Esophagus squamous epithelium (tissue), 5 donors: ENCODE results near the gene FAU. TPM values are rescaled to one million over a fixed set of nuclear protein-coding genes. Genes with fewer than 3 reads are reported as not detected.

ENCODE experiments used
- DNase-seq: peaks from one replicate; lab custom pipeline; 2025; lab: John Stamatoyannopoulos, UW
- H3K27ac ChIP-seq, 4 donors: fragments of 200-600 bp; sonication (generic); one replicate each; pipeline ENCODE4 v1.5.1; 2016 to 2019; ENCODE audit warnings: mild to moderate bottlenecking in 1 of 4
- H3K27me3 ChIP-seq, 4 donors: fragments of 200-600 bp; sonication (generic); 1 replicate in 3 of 4; 2 replicates in 1 of 4; pipeline versions ENCODE4 v1.5.1 to v1.6.0; 2017 to 2021; ENCODE audit warnings: antibody characterized with exemption in 1 of 4
- H3K36me3 ChIP-seq, 3 donors: fragments of 200-600 bp; sonication (generic); one replicate each; pipeline ENCODE4 v1.5.1; 2016 to 2019
- H3K4me1 ChIP-seq, 3 donors: fragments of 200-600 bp; sonication (generic); one replicate each; pipeline ENCODE4 v1.5.1; 2017 to 2019
- H3K4me3 ChIP-seq, 4 donors: fragments of 200-600 bp; sonication (generic); 1 replicate in 3 of 4; 2 replicates in 1 of 4; pipeline ENCODE4 v1.5.1; 2016 to 2019; ENCODE audit warnings: mild to moderate bottlenecking in 2 of 4, moderate library complexity in 1 of 4
- H3K9me3 ChIP-seq, 3 donors: fragments of 200-600 bp; sonication (generic); one replicate each; pipeline ENCODE4 v1.5.1; 2016 to 2019
- CTCF ChIP-seq, 6 experiments: fragments of 450-650 bp in 4 of 6; fragments of 200-600 bp in 2 of 6; sonication (generic) in 2 of 6; IDR thresholded peaks; one replicate each; pipeline ENCODE4 v1.5.1; 2016 to 2019; ENCODE audit warnings: antibody characterized with exemption in 6 of 6, mild to moderate bottlenecking in 4 of 6, moderate library complexity in 4 of 6
- POLR2A ChIP-seq, 4 donors: fragments of 450-650 bp; IDR thresholded peaks; one replicate each; pipeline ENCODE4 v1.6.1; 2017; ENCODE audit warnings: antibody characterized with exemption in 4 of 4, mild to moderate bottlenecking in 4 of 4, moderate library complexity in 3 of 4
- WGBS, 2 donors: methylation state at CpG; one replicate each; pipeline ENCODE4 v1.1.5; 2018; 5-methylcytosine and 5-hydroxymethylcytosine counted together
- intact Hi-C: fragments of 100-400 bp; cut with DNase I; formaldehyde crosslinking; loops from one replicate; pipeline ENCODE4 v1.15.0; 2022
- total RNA-seq, 4 donors: library from RNA; depleted of rRNA; stranded (reverse); fragments of >200 nt; gene quantifications; one replicate each; pipeline ENCODE4 v1.1.0, GENCODE V29; 2016
- donor health status: DM: yes; HTN: yes; CAD: no.

FAU gene
- total RNA-seq, 4 donors from 2014 or later = 436 to 777 (median 528) TPM

GRCh38 chr11:65166893-65167292 is 45.0 kb upstream of the FAU start:
- H3K27me3 ChIP-seq = peaks cover 0 to 2% (median 0%) of the 10 kb centered on the region in 4 donors
- H3K4me1 ChIP-seq = peaks cover 0 to 6% (median 4%) of the 10 kb centered on the region in 3 donors
- no peak for TF ChIP-seq POLR2A (IDR thresholded peaks at IDR 0.05)
- TF ChIP-seq CTCF (IDR thresholded peaks at IDR 0.05) = no peak
- DNase-seq = no peak
- no peaks in the 10 kb centered on the region for H3K9me3 ChIP-seq
- H3K27ac ChIP-seq = no peak overlapping the region
- WGBS, 2 donors = 88 to 92% methylated on average over 3 of the region's 3 CpGs
- intact Hi-C loops = no loop called here
- H3K36me3 ChIP-seq = no peaks in the 10 kb centered on the region
- H3K4me3 ChIP-seq = no peak overlapping the region

DNA sequence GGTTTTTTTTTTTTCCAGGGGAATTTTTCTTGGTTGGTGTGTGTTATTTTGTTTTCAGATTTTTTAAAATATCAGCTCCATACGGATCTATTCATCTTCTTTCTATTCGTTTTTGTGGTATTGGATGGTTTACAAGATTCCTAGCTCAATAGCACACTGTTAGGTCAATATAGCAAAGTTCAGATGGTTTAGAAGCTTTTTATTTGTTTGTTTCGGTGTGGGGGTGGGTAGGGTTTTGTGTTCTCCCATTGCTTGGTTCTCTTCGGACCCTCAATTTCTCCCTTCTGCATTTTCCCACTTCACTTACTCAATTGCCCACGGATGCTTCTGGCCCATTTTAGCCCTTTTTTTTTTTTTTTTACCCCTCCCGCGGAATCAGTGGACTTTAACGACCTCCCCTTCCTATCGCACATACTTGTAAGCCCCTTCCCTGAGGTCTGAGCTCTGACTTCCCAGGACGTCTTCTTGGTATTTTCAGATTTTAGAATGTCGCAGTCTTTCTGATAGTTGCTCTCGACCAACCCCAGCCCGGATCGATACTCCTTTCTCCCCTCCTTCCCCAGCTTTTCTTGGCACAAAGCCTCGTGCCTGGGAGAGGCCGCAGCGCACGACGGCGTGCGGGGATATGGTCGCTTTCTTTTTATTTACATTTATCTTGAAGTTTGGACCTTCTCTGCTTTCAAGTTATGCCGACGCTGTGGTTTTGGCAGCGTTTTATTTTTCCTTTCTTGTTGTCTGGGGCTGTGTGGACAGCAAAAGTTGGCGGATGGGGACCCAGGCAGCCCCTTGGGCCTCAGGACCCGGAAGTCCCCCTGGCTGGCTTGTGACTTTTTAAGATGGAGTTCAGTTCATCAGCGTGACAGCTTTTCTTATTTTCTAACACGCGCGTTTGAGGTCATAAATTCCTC is 43.7 kb upstream of the FAU start:
- no peaks in the 10 kb centered on the region for H3K9me3 ChIP-seq
- TF ChIP-seq POLR2A (IDR thresholded peaks at IDR 0.05) (no peak), CTCF (IDR thresholded peaks at IDR 0.05) (no peak)
- DNase-seq = no peak

GRCh38 chr11:65163684-65164083 is 41.8 kb upstream of the FAU start:
- H3K36me3 ChIP-seq = no peaks in the 10 kb centered on the region
- no peaks in the 10 kb centered on the region for H3K9me3 ChIP-seq
- peaks cover 0 to 2% (median 0%) of the 10 kb centered on the region in 4 donors for H3K27me3 ChIP-seq
- TF ChIP-seq POLR2A (IDR thresholded peaks at IDR 0.05) = no peak
- no peak for TF ChIP-seq CTCF (IDR thresholded peaks at IDR 0.05)
- no peak for DNase-seq
- no peak overlapping the region for H3K4me3 ChIP-seq
- intact Hi-C loops = no loop called here
- H3K27ac ChIP-seq = no peak overlapping the region
- H3K4me1 ChIP-seq = peaks cover 0 to 6% (median 4%) of the 10 kb centered on the region in 3 donors
- 77 to 82% methylated on average over 2 of the region's 2 CpGs for WGBS, 2 donors

More for the DNA sequence above, 43.7 kb upstream of the FAU start:
- H3K27ac ChIP-seq = peak overlapping the region in 2 of 4 donors; percentile 16 to 36
- intact Hi-C loops = no loop called here
- peak overlapping the region; percentile 10 to 33 (median 24) for H3K4me3 ChIP-seq
- 47 to 48% methylated on average over 31 of the region's 31 CpGs for WGBS, 2 donors
- no peaks in the 10 kb centered on the region for H3K36me3 ChIP-seq
- H3K27me3 ChIP-seq = peaks cover 0 to 2% (median 0%) of the 10 kb centered on the region in 4 donors
- H3K4me1 ChIP-seq = peaks cover 0 to 6% (median 4%) of the 10 kb centered on the region in 3 donors

GRCh38 chr11:65160643-65161042 is 38.7 kb upstream of the FAU start:
- 80 to 82% methylated on average over 3 of the region's 3 CpGs for WGBS, 2 donors
- TF ChIP-seq CTCF (IDR thresholded peaks at IDR 0.05) (no peak), POLR2A (IDR thresholded peaks at IDR 0.05) (no peak)
- intact Hi-C loops = no loop called here
- Histone ChIP-seq H3K36me3 (no peaks in the 10 kb centered on the region), H3K27ac (no peak overlapping the region), H3K9me3 (no peaks in the 10 kb centered on the region), H3K4me3 (no peak overlapping the region), H3K27me3 (no peaks in the 10 kb centered on the region), H3K4me1 (peaks cover 0 to 2% (median 1%) of the 10 kb centered on the region in 3 donors)
- no peak for DNase-seq

DNA sequence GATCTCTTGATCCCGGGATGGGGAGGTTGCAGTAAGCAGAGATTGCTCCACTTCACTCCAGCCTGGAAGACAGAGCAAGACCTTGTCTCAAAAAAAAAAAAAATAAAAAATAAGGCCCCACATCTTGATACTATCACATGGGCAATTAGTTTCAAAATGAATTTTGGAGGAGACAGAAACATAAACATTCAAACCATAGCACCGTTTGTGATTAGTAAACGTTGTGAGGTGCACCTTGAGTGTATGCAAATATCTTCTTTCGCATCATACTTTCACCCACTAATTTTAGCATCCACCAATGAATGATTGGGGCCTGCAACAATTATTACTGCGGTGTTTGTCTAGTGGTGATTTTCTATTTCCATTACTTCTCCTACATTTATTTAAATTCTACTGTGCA is 37.1 kb upstream of the FAU start:
- 67 to 71% methylated on average over 5 of the region's 5 CpGs for WGBS, 2 donors
- H3K4me1 ChIP-seq = no peaks in the 10 kb centered on the region

More for the DNA sequence above, 37.1 kb upstream of the FAU start:
- intact Hi-C loops = no loop called here
- Histone ChIP-seq H3K27me3 (no peaks in the 10 kb centered on the region), H3K36me3 (no peaks in the 10 kb centered on the region), H3K27ac (no peak overlapping the region), H3K4me3 (no peak overlapping the region), H3K9me3 (no peaks in the 10 kb centered on the region)
- TF ChIP-seq POLR2A (IDR thresholded peaks at IDR 0.05) (no peak), CTCF (IDR thresholded peaks at IDR 0.05) (no peak)
- no peak for DNase-seq
